Keratinocyte (primary cell): Measurements from ENCODE around the gene RTP2.

Experiments
- EZH2 ChIP-seq: IDR thresholded peaks from one replicate; pipeline ENCODE4 v1.6.1; 2012; ENCODE audit warnings: inconsistent platforms, mild to moderate bottlenecking, low read length, moderate library complexity
- TF ChIP-seq, protein P1 (sequence below), 3 experiments: IDR thresholded peaks in 1 of 3; conservative IDR thresholded peaks in 1 of 3; optimal IDR thresholded peaks in 1 of 3; 2 replicates in 2 of 3; 3 replicates in 1 of 3; pipeline versions ENCODE3 to v1.5.1; 2011; ENCODE audit warnings: low read length in 3 of 3, mild to moderate bottlenecking in 3 of 3, moderate library complexity in 2 of 3, control low read depth in 1 of 3, inconsistent platforms in 1 of 3; ENCODE audit not compliant: insufficient read depth in 2 of 3; ENCODE audit errors: extremely low read depth in 1 of 3

DNA sequence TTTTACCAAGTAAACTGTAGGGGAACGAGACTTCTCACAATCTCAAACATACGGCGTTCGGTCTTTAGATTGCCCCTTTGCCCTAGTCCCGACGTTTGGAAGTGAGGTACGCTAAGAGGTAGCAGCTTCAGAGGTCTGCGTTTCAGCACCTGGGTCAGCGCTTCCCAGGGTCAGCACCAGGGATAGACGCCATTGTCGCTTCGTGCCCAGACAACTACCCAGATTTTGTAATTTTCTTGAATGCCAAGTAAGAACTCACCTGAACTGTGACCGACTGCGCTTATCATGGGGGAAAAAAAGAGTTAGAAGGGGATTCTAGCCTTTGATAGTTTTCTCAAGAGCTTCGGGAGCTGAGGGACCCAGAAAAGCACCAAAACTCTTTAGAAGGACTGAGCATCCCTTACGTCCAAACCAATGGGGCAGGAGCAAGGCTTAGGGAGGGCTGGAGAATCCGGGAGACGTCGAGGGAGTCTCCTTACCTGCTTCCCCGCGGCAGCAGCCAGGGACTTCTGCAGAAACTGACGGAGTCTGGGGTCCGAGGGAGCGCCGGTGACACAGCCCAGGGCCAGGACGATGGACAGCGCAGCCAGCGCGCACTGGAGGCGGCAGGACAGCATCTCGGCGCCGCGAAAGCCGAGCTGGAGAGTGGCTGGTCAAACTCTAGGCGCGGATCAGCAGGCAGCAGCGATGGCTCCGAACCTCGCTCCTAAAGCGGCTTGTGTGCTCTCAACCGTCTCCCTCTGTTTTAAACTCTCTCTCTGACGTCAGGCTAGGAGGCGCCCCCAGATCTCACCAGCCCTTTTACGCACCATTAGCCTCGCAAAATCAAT, 32.5 kb downstream of the RTP2 start, which contains the start of gene SST:
- TF ChIP-seq, protein P1, sequence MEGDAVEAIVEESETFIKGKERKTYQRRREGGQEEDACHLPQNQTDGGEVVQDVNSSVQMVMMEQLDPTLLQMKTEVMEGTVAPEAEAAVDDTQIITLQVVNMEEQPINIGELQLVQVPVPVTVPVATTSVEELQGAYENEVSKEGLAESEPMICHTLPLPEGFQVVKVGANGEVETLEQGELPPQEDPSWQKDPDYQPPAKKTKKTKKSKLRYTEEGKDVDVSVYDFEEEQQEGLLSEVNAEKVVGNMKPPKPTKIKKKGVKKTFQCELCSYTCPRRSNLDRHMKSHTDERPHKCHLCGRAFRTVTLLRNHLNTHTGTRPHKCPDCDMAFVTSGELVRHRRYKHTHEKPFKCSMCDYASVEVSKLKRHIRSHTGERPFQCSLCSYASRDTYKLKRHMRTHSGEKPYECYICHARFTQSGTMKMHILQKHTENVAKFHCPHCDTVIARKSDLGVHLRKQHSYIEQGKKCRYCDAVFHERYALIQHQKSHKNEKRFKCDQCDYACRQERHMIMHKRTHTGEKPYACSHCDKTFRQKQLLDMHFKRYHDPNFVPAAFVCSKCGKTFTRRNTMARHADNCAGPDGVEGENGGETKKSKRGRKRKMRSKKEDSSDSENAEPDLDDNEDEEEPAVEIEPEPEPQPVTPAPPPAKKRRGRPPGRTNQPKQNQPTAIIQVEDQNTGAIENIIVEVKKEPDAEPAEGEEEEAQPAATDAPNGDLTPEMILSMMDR (optimal IDR thresholded peaks at IDR 0.05 in 1 of 3, IDR thresholded peaks at IDR 0.05 in 1 of 3, conservative IDR thresholded peaks at IDR 0.05 in 1 of 3; ENCODE audit: extremely low read depth in 1 of 3, insufficient read depth in 2 of 3, low read length in 3 of 3) = no peak
- TF ChIP-seq EZH2 = peak; percentile 54
